H1 (cell line): ENCODE results near the gene TNFRSF11A. TPM values are rescaled to one million over a fixed set of nuclear protein-coding genes. Genes with fewer than 3 reads are reported as not detected.

ENCODE experiments used
- polyA plus RNA-seq, 7 experiments: library from polyadenylated mRNA; depleted of rRNA in 3 of 7; stranded (reverse) in 5 of 7; unstranded in 2 of 7; fragments of >200 nt in 5 of 7; fragments of 200-250 nt in 2 of 7; gene quantifications; 1 replicate in 5 of 7; 2 replicates in 1 of 7; 4 replicates in 1 of 7; pipeline versions ENCODE4 v1.2.1 to v1.2.3, GENCODE V29; 2011 to 2013; ENCODE audit warnings: missing spikeins in 2 of 7, mixed read lengths in 2 of 7
- small RNA-seq: library from polyadenylated mRNA; stranded (forward); fragments of <200 nt; extraction: miRNeasy Mini kit (QIAGEN cat#:217004); gene quantifications from one replicate; pipeline ENCODE3, GENCODE V24; 2013; ENCODE audit not compliant: insufficient read depth
- total RNA-seq: library from RNA; stranded (reverse); fragmentation: NEBNext Ultra II Directional; extraction: Animal tissue kit (Norgen Biotek cat#: 25700); gene quantifications from 2 replicates; pipeline ENCODE4 v1.2.1, GENCODE V29; 2021

The TNFRSF11A gene
- total and polyA plus RNA-seq, 2 of the 8 experiments (the other 6 are each of a cell fraction or from before 2014, with no cell fraction given) = 8.7 to 10.6 TPM

Small RNA genes within 50 kb of the gene (small RNA-seq; reads per million reads assigned to genes)
- gene AC100843.2 (not detected), gene RF00019 (not detected)

Other genes starting within 250 kb of the TNFRSF11A start
- gene PIGN, start 138.3 kb upstream of the TNFRSF11A start, total RNA-seq = 26.2 and 26.3 TPM in 2 replicates
- gene PIGN, start 138.3 kb upstream of the TNFRSF11A start, polyA plus RNA-seq (2011; rRNA removed) = 11.3 and 20.9 TPM in 2 replicates
- 26.9 and 27.4 TPM in 2 replicates for gene RELCH, start 138.1 kb upstream of the TNFRSF11A start, total RNA-seq
- gene RELCH, start 138.1 kb upstream of the TNFRSF11A start, polyA plus RNA-seq (2011; rRNA removed) = 7.3 and 8.6 TPM in 2 replicates
- 16.6 and 18.6 TPM in 2 replicates for gene ZCCHC2, start 197.7 kb downstream of the TNFRSF11A start, total RNA-seq
- 12.2 and 13.5 TPM in 2 replicates for gene ZCCHC2, start 197.7 kb downstream of the TNFRSF11A start, polyA plus RNA-seq (2011; rRNA removed)